ENCODE results near the gene ANKRD31.
"Not testable (repeated sequence)": the region's sequence is repeated elsewhere in the genome, so short reads cannot be mapped to it uniquely, and the experiment has no call there.

The ANKRD31 gene

GRCh38 chr5:75226916-75227315, 9.8 kb downstream of the ANKRD31 start:
- DNase-seq, result no peak

DNA sequence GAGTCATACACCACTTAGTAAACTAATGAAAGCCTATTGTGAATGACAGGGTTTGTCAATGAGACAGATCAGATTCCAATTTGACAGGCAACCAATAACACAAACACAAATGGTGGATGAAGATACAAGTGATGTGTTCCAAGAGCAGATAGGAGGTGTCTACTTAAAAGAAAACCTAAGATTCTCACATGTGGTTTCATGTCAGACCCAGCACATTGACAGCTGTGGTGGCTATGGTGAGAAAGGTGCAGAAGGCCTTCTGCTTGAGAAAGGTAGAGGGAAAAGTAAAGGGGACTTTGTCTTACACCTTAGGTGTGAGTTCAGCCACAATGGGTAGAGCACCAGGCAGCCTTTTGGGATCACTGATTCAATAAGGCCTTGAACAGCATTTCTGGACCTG, 11.2 kb downstream of the ANKRD31 start:
- no peak for DNase-seq

GRCh38 chr5:75220787-75221186, 15.9 kb downstream of the ANKRD31 start:
- not testable (repeated sequence) for DNase-seq

DNA sequence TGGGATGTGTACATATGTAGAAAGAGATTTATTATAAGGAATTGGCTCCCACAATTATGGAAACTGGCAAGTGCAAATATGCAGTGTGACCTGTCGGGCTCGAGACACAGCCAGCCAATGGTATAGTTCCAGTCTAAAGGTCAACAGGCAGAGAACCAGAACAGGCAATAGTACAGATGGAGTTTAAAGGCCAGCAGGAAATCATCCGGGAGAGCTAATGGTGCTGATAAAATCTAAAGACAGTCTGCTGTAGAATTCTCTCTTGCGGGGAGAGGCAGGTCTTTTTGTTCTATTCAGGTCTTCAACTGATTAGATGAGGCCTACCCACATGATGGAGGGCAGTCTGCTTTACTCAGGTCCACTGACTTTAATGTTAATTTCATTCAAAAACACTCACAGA, 21.8 kb downstream of the ANKRD31 start:
- DNase-seq, result no peak

- no peak for DNase-seq
These were observed 22.3 kb downstream of the ANKRD31 start for GRCh38 chr5:75214409-75214808.

- no peak for DNase-seq
These were observed 33.1 kb downstream of the ANKRD31 start for GRCh38 chr5:75203604-75204003.

GRCh38 chr5:75202935-75203334, 33.7 kb downstream of the ANKRD31 start:
- DNase-seq, result no peak

DNA sequence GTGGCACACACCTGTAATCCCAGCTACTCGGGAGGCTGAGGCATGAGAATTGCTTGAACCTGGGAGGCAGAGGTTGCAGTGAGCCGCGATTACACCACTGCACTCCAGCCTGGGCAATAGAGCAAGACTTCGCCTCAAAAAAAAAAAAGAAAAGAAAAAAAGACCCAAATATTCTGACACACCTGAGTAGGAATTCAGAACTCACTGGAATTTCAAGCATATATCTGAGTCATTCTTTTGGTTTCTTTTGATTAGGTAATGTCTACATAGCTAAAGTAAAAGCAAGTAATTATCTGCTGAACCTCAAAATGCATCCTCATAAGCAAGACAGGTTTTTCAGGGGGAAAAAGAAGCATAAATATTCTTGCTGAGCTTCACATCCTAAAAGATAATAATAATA, 35.9 kb downstream of the ANKRD31 start:
- DNase-seq, result no peak

- DNase-seq, result no peak
These were observed 36.7 kb downstream of the ANKRD31 start for GRCh38 chr5:75199946-75200345.

GRCh38 chr5:75199071-75199470, 37.6 kb downstream of the ANKRD31 start:
- no peak for DNase-seq

DNA sequence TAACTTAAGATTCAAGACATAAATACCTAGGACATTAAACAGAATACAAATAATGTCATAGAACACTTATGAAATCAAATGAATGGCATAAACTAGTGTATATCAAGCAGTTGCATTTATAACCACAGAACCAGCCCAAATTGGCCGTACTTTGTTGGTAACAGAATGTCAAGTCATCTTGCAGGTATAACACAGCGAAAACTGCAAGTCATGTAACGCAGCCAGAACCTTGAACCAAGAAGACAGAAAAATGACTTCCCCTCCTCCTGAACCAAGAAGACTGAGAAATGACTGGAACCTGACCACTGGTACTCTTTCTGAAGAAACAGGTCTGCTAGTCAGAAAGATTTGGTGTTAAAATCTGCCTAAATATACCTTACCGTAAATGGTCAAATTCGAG, 38.9 kb downstream of the ANKRD31 start:
- DNase-seq, result no peak

GRCh38 chr5:75192804-75193203, 43.9 kb downstream of the ANKRD31 start:
- DNase-seq, result peak; percentile 9

GRCh38 chr5:75192264-75192663, 44.4 kb downstream of the ANKRD31 start:
- DNase-seq, result no peak

DNA sequence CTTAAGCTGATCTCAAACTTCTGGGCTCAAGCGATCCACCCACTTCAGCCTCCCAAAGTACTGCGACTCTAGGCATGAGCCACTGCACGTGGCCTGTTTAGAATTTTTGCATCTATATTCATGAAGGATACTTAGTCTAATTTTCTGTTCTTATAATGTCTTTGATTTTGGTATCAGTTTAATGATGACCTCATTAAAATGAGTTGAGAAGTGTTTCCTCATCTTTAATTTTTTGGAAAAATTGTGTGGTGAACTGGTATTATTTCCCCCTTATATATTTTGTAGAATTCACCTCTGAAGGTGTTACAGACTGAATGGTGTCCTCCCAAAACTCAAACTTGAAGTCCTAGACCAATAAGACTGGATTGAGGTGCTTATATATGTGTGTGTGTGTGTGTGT, 46.5 kb downstream of the ANKRD31 start:
- no peak for DNase-seq

- DNase-seq, result no peak
These were observed 47.3 kb downstream of the ANKRD31 start for GRCh38 chr5:75189353-75189752.

DNA sequence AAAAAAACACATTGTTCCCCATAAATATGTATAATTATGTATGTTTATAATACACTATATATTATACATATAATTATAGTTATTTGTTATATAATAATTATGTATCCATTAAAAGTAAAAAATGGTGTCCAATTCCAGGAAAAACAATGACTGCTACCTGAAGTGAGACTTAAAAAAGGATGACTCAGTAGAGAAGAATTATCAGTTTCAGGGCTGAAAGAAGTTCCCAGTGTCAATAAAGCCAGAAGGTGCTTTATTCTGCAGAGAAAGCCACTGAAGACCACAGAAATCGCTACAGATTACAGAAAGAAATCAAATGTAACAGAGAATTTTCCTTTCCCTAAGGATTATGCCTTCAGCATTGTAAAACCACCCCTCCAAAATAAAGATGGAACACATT, 50.9 kb downstream of the ANKRD31 start:
- DNase-seq, result no peak

GRCh38 chr5:75176009-75176408, 60.7 kb downstream of the ANKRD31 start:
- not testable (repeated sequence) for DNase-seq

GRCh38 chr5:75174872-75175271, 61.8 kb downstream of the ANKRD31 start:
- not testable (repeated sequence) for DNase-seq

DNA sequence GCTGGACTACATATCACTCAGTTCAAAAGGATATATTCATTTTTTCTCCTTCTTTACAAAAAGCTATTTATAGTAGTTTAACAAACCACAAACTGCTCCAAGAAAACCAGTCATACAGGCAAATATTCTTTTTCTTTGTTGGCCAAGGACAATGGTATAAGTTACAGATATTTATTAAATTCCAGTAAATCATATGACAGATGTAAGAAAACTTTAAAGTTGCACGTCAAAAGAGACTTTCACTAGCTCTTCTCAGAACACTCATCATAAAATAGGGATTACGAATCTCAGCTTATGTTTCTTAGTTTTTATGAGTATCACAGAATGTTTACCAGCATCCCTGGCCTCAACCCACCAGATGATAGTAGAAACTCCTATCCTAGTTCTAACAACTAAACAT, 67.2 kb downstream of the ANKRD31 start:
- DNase-seq, result no peak

GRCh38 chr5:75168026-75168735, 68.5 kb downstream of the ANKRD31 start:
- no peak for DNase-seq

DNA sequence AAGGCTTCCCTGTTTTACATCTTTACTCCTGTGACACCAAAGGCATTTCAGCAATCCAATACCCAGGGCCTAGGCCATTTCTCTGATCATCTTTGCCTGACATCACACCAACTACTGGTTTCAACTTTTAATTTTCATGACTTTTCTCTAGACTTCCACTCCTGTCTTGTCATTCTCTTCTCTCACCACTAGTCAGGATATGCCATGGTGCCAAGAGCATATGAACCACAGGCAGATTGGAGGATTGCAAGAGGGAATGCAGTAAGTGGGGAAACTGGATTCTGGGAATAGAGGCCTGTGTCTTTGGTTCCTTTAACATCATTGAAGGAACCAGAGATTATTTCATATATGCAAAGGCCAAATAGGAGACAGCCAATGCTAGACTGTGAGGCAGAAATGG, 69.3 kb downstream of the ANKRD31 start:
- DNase-seq, result no peak

GRCh38 chr5:75161508-75161907, 75.2 kb downstream of the ANKRD31 start:
- not testable (repeated sequence) for DNase-seq

- DNase-seq, result no peak
These were observed 80.1 kb downstream of the ANKRD31 start for GRCh38 chr5:75156585-75156984.

- DNase-seq, result no peak
These were observed 83.8 kb downstream of the ANKRD31 start for GRCh38 chr5:75152860-75153259.

DNA sequence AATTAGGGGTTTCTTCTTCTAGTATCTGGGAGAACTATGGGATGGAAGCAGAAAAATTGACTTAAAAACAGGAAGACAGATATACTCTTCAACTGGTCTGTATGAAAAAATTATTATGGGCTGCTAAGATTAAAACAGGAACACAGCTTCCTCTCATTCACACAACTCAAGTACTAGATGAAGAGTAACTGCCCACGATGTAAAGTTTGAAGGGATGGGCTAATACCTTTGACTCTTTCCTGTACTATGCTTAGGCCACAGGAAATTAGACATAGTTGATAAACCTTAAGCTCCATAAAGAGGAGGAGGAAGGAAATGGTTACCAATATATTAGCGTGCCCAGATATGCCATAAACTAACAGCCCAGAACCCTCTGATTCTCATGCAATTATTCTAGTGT, 88.6 kb downstream of the ANKRD31 start:
- DNase-seq, result no peak
